GM23338 (cell line): ENCODE measurements around the gene KDM4C.
"Not testable (repeated sequence)": the region's sequence is repeated elsewhere in the genome, so short reads cannot be mapped to it uniquely, and the experiment has no call there.

ENCODE experiments used
- EZH2phosphoT487 ChIP-seq: fragments of 200-600 bp; sonication (generic); IDR thresholded peaks from one replicate; pipeline ENCODE4 v1.8.1; 2018; ENCODE audit warnings: antibody characterized with exemption; ENCODE audit not compliant: unreplicated experiment
- TF ChIP-seq, protein P1 (sequence below), 2 experiments: fragments of 200-600 bp in 1 of 2; sonication (generic) in 1 of 2; conservative IDR thresholded peaks; 2 replicates each; pipeline versions ENCODE4 v1.5.1 to v1.6.1; 2016 to 2017; ENCODE audit warnings: antibody characterized with exemption in 2 of 2, low read depth in 2 of 2, mild to moderate bottlenecking in 2 of 2, moderate library complexity in 1 of 2

GRCh38 chr9:7030943-7031342 is 273.2 kb downstream of the KDM4C start:
- TF ChIP-seq, protein P1, sequence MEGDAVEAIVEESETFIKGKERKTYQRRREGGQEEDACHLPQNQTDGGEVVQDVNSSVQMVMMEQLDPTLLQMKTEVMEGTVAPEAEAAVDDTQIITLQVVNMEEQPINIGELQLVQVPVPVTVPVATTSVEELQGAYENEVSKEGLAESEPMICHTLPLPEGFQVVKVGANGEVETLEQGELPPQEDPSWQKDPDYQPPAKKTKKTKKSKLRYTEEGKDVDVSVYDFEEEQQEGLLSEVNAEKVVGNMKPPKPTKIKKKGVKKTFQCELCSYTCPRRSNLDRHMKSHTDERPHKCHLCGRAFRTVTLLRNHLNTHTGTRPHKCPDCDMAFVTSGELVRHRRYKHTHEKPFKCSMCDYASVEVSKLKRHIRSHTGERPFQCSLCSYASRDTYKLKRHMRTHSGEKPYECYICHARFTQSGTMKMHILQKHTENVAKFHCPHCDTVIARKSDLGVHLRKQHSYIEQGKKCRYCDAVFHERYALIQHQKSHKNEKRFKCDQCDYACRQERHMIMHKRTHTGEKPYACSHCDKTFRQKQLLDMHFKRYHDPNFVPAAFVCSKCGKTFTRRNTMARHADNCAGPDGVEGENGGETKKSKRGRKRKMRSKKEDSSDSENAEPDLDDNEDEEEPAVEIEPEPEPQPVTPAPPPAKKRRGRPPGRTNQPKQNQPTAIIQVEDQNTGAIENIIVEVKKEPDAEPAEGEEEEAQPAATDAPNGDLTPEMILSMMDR (conservative IDR thresholded peaks at IDR 0.05; ENCODE audit: low read depth in 2 of 2), result not testable (repeated sequence)
- not testable (repeated sequence) for TF ChIP-seq EZH2phosphoT487
